ENCODE data around the gene CPPED1. TPM values are rescaled to one million over a fixed set of nuclear protein-coding genes. Genes with fewer than 3 reads are reported as not detected.

Gene CPPED1
- total RNA-seq, 1 donor, result 11.1 TPM

DNA sequence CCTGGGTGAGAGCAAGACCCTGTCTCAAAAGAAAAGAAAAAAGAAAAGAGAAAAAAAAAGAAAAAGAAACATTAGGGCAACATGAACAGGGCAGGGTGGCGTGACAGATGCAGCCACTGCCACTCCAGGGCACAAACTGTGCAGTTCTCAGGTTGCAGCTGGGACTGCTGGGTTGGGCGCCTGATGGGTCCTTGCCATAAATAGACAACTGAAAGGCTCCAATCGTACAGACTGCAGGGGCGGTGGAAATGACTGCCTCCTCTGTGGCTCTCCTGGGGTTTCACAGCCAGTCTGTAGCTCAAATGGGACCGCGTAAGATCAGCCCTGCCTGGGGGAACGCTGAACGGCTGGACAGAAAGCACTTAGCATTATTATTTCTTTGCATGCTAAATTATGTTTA, 130.7 kb downstream of the CPPED1 start:
- no peak overlapping the region for H3K4me3 ChIP-seq (ENCODE audit: low read depth, low read length)
- no peak for DNase-seq (ENCODE audit: low read depth)
- TF ChIP-seq, protein P1, sequence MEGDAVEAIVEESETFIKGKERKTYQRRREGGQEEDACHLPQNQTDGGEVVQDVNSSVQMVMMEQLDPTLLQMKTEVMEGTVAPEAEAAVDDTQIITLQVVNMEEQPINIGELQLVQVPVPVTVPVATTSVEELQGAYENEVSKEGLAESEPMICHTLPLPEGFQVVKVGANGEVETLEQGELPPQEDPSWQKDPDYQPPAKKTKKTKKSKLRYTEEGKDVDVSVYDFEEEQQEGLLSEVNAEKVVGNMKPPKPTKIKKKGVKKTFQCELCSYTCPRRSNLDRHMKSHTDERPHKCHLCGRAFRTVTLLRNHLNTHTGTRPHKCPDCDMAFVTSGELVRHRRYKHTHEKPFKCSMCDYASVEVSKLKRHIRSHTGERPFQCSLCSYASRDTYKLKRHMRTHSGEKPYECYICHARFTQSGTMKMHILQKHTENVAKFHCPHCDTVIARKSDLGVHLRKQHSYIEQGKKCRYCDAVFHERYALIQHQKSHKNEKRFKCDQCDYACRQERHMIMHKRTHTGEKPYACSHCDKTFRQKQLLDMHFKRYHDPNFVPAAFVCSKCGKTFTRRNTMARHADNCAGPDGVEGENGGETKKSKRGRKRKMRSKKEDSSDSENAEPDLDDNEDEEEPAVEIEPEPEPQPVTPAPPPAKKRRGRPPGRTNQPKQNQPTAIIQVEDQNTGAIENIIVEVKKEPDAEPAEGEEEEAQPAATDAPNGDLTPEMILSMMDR (IDR thresholded peaks at IDR 0.05; ENCODE audit: insufficient read depth, low read length), result no peak

DNA sequence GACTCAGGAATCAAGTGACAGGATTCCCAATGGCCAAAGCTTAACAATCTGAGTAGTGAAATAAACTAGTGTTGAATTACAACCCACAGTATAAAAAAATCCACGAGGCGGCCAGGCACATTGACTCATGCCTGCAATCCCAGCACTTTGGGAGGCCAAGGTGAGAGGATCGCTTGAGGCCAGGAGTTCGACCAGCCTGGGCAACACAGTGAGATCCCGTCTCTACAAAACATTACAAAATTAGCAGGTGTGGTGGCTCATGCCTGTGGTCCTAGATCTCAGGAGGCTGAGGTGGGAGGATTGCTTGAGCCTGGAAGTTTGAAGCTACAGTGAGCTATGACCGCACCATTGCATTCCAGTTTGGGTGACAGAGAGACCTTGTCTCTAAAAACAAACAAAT, 133.8 kb downstream of the CPPED1 start:
- DNase-seq (ENCODE audit: low read depth), result no peak
- no peak overlapping the region for H3K4me3 ChIP-seq (ENCODE audit: low read depth, low read length)
- TF ChIP-seq, protein P1 (IDR thresholded peaks at IDR 0.05; ENCODE audit: insufficient read depth, low read length), result no peak

DNA sequence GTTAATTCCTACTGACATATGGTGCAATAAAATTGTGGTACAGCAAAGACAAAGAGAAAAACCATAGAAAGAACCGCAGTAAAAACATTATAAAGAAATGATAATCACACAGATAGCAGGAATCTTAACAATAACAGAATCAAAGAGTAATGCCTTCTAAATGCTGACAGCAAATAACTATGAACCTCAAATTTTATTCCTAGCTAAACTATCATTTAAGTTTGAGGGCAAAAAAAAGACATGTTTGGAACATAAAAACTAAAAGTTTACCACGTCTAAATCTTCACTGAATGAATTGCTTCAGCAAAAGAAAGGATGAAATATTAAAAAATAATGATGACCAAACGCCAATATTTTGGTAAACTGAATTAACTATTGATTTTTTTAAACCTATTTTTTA, 135.8 kb downstream of the CPPED1 start:
- no peak overlapping the region for H3K4me3 ChIP-seq (ENCODE audit: low read depth, low read length)
- TF ChIP-seq, protein P1 (IDR thresholded peaks at IDR 0.05; ENCODE audit: insufficient read depth, low read length), result no peak
- DNase-seq (ENCODE audit: low read depth), result no peak

DNA sequence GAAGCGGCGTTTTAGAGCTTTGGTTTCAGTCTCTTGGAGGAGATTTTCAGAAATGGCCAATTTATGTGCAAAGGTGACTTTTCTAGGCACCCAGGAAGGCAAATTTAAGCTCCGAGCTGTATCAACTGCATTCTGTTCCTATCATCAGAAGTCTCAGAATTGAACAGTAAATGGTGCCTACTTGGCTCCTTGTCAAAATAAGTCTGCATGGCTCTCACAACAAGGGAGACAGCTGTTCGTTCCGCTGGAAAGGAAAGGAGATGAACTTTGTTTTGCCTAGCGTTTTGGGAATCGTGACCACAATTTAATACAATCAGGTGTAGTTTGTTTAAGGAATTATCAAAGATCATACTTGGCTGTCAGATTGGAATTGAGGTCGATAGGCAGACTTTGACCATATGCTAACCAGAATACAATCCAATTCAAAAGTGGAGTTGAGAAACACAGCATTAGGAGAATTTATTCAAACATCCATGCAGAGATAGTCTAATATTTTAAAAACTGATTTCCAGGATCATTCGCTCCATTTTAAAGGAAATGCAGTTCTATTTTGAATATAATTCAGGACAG, 139.4 kb downstream of the CPPED1 start:
- TF ChIP-seq, protein P1 (IDR thresholded peaks at IDR 0.05; ENCODE audit: insufficient read depth, low read length), result no peak
- no peak for DNase-seq (ENCODE audit: low read depth)
- no peak overlapping the region for H3K4me3 ChIP-seq (ENCODE audit: low read depth, low read length)

DNA sequence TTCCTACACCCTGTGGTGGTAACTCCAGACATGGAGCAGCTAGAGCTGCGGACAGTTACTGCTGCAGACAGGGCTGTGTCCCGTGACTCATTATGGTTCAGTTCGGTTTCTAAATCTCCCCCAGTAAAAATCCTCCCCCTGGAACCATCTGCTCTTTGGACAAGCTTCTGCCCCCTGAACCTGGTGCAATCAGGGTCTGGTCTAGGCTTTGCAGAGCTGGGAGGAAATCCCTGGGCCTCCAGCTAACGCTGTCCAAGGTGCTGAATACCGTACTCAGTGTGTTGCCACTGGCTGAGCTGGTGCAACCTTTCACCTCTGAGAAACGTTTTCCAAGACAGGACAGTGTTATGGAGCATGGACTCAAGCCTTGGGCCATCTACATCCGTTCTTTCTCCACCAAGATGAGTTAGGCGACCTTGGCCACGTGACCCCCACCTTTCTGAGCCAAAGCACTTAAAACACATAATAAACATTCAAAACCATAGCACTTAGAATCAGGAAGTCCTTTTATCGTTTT, 142.0 kb downstream of the CPPED1 start:
- TF ChIP-seq, protein P1 (IDR thresholded peaks at IDR 0.05; ENCODE audit: insufficient read depth, low read length), result no peak
- no peak overlapping the region for H3K4me3 ChIP-seq (ENCODE audit: low read depth, low read length)
- DNase-seq (ENCODE audit: low read depth), result peak; percentile 13

DNA sequence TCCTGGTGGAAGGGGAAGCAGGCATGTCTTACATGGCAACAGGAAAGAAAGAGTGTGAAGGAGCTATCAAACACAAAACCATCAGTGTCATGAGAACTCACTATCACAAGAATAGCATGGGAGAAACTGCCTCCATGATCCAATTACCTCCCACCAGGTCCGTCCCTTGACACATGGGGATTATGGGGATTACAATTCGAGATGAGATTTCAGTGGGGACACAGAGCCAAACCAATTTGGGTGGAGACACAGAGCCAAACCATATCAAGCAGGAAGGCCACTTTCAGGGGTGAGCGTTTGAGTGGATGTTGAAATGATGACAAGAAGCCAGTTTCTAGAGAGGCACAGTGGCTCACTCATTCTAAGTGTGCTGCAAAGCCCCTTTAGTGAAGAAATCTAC, 143.8 kb downstream of the CPPED1 start:
- H3K4me3 ChIP-seq (ENCODE audit: low read depth, low read length), result no peak overlapping the region
- DNase-seq (ENCODE audit: low read depth), result no peak
- TF ChIP-seq, protein P1 (IDR thresholded peaks at IDR 0.05; ENCODE audit: insufficient read depth, low read length), result no peak

DNA sequence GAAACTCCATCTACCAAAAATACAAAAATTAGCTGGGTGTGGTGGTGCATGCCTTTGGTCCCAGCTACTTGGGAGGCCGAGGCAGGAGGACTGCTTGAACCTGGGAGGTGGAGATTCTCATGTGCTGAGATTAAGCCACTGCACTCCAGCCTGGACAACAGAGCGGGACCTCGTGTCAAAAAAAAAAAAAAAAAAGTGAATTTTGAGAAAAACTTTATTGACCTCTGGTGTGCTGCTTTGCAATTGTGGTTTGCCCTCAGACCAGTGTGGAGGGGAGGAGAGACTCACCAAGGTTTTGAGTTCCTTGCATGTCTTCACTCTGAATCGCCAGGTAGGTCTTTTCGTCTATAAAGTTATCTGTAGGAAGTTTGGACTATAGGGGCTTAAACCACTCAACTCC, 145.2 kb downstream of the CPPED1 start:
- TF ChIP-seq, protein P1 (IDR thresholded peaks at IDR 0.05; ENCODE audit: insufficient read depth, low read length), result no peak
- DNase-seq (ENCODE audit: low read depth), result no peak
- H3K4me3 ChIP-seq (ENCODE audit: low read depth, low read length), result no peak overlapping the region

All from fibroblast of the aortic adventitia (primary cell).